ENCODE results near the gene PIGH. TPM values are rescaled to one million over a fixed set of nuclear protein-coding genes. Genes with fewer than 3 reads are reported as not detected.
"Not testable (repeated sequence)": the region's sequence is repeated elsewhere in the genome, so short reads cannot be mapped to it uniquely, and the experiment has no call there.

Gene PIGH
- total and polyA plus RNA-seq, 2 of the 13 experiments (the other 11 are each of a cell fraction or from before 2014, with no cell fraction given), result 30.0 to 43.5 TPM

DNA sequence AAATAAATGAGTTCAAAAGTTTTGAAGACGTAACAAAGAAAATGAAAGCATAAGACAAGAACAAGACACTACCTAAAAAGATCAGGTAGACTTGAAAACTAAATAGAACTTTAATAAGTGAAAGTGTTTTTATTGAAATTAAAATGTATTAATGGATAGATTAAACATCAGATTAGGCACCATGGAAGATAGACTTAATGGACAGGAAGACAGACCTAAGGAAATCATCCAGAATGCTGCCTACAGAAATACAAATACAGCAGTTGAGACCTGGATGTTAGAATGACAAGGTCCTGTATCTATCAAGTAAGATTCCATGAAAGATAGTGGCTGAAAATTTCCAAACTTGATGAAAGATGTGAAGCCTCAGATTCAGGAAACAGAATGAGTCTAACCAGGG lies 55.5 kb downstream of the PIGH start (continued):
- no peak for TF ChIP-seq REL (CRISPR knock-in tag; conservative IDR thresholded peaks at IDR 0.05)

DNA sequence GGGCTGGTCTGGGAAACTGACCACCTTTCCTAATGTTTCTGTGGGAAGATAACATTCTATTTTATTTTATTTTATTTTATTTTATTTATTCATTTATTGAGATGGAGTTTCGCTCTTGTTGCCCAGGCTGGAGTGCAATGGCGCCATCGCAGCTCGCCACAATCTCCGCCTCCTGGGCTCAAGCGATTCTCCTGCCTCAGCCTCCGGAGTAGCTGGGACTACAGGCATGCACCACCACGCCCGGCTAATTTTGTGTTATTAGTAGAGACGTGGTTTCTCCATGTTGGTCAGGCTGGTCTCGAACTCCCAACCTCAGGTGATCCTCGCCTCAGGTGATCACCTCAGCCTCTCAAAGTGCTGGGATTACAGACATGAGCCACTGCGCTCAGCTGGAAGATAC lies 57.4 kb downstream of the PIGH start:
- not testable (repeated sequence) for H2AFZ ChIP-seq (ENCODE audit: low read length)
- 89% methylated on average over 13 of the region's 13 CpGs for WGBS (ENCODE audit: low lambda C conversion rate)

DNA sequence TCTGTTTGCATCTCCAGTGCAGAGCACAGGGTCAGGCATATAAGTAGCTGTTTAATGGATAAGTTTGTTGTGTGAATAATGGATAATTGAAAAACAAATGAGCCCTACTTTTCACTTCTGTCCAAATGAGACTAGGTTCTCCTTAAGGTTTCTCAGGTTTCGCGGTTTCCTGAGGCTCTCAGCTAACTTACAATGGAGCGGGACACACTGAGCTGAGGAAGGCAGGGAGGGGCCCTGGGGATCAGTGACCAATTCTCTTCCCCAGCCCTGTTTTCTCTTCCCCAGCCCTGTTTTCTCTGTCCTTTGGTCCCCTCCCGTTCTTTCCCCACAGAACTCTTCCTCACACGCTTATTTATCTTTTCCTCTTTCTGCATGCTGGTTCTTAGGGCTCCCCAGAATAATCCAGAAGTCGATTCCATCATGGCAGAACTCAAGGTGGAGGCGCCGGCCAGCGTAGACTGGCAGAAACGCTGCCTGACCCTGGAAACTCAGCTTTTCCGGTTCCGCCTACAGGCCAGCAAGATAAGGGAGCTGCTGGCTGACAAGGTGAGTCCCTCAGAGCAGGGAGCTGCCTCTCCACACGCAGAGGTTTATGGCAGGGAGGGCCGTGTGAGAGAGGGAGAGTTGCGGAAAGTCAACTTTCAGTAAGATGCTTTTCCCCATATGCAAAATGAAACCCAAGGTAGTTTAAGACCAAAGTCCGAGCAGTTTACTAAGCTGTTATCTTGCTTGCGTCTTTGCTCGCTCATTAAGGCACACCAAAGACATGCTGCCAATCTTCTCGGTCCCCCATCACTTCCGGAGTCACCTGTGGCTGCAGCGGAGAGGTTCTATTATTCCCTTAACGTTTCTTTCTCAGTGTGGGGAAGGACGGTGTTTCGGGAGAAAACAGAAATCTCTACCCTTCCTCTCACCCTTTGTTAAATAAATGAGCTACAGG lies 58.4 kb downstream of the PIGH start:
- H3K9ac ChIP-seq (ENCODE audit: insufficient read depth, low read depth, low read length), result no peak overlapping the region
- H3K4me1 ChIP-seq (ENCODE audit: insufficient read depth, low read length), result no peaks in the 10 kb centered on the region
- FAIRE-seq, result no peak
- no peaks in the 10 kb centered on the region for H4K20me1 ChIP-seq (ENCODE audit: insufficient read depth, low read length)
- ATAC-seq, result no peak
- peaks cover 4 to 9% of the 10 kb centered on the region in 2 experiments; a peak in 1 of 5 replicates for H3K36me3 ChIP-seq (replicated peaks in 1 of 2; ENCODE audit: control insufficient read depth in 1 of 2, insufficient read depth in 2 of 2, low read length in 2 of 2)
- BruUV-seq (replicated peaks), result no TSS peak
- ChIA-PET POLR2A (no interaction called here), CTCF (ENCODE audit: low intra/inter-chr PET ratio, low total read pairs) (no interaction called here)
- H3K4me2 ChIP-seq (ENCODE audit: low read depth, low read length), result no peak overlapping the region
- in situ Hi-C loops (cut with HindIII; ENCODE audit: extremely low pct_ligation_motif_present, low pct_unique_long_range_greater_than_20kb) (no loop called here), intact Hi-C loops (cut with micrococcal nuclease; ENCODE audit: unreplicated experiment) (no loop called here)
- H3K27me3 ChIP-seq (ENCODE audit: control insufficient read depth in 1 of 2, insufficient read depth in 2 of 2, low read length in 2 of 2), result no peaks in the 10 kb centered on the region
- DNase-seq (ENCODE audit: low spot score), result no peak
- WGBS (ENCODE audit: low lambda C conversion rate), result 91% methylated on average over 24 of the region's 24 CpGs
- no peak overlapping the region for H3K4me3 ChIP-seq (replicated peaks in 1 of 3; ENCODE audit: insufficient read depth in 1 of 3, low read depth in 2 of 3, low read length in 3 of 3)
- no peaks in the 10 kb centered on the region for H3K79me2 ChIP-seq (ENCODE audit: insufficient read depth, low read length)
- no peak overlapping the region for H2AFZ ChIP-seq (ENCODE audit: low read length)
- no peaks in the 10 kb centered on the region for H3K9me3 ChIP-seq (ENCODE audit: low read length)
- H3K27ac ChIP-seq (ENCODE audit: extremely low read length, insufficient read depth, low read length), result no peak overlapping the region
- TF ChIP-seq, protein P1, sequence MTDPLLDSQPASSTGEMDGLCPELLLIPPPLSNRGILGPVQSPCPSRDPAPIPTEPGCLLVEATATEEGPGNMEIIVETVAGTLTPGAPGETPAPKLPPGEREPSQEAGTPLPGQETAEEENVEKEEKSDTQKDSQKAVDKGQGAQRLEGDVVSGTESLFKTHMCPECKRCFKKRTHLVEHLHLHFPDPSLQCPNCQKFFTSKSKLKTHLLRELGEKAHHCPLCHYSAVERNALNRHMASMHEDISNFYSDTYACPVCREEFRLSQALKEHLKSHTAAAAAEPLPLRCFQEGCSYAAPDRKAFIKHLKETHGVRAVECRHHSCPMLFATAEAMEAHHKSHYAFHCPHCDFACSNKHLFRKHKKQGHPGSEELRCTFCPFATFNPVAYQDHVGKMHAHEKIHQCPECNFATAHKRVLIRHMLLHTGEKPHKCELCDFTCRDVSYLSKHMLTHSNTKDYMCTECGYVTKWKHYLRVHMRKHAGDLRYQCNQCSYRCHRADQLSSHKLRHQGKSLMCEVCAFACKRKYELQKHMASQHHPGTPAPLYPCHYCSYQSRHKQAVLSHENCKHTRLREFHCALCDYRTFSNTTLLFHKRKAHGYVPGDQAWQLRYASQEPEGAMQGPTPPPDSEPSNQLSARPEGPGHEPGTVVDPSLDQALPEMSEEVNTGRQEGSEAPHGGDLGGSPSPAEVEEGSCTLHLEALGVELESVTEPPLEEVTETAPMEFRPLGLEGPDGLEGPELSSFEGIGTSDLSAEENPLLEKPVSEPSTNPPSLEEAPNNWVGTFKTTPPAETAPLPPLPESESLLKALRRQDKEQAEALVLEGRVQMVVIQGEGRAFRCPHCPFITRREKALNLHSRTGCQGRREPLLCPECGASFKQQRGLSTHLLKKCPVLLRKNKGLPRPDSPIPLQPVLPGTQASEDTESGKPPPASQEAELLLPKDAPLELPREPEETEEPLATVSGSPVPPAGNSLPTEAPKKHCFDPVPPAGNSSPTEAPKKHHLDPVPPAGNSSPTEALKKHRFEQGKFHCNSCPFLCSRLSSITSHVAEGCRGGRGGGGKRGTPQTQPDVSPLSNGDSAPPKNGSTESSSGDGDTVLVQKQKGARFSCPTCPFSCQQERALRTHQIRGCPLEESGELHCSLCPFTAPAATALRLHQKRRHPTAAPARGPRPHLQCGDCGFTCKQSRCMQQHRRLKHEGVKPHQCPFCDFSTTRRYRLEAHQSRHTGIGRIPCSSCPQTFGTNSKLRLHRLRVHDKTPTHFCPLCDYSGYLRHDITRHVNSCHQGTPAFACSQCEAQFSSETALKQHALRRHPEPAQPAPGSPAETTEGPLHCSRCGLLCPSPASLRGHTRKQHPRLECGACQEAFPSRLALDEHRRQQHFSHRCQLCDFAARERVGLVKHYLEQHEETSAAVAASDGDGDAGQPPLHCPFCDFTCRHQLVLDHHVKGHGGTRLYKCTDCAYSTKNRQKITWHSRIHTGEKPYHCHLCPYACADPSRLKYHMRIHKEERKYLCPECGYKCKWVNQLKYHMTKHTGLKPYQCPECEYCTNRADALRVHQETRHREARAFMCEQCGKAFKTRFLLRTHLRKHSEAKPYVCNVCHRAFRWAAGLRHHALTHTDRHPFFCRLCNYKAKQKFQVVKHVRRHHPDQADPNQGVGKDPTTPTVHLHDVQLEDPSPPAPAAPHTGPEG (CRISPR knock-in tag; IDR thresholded peaks at IDR 0.05), result no peak
- TF ChIP-seq, protein P2, sequence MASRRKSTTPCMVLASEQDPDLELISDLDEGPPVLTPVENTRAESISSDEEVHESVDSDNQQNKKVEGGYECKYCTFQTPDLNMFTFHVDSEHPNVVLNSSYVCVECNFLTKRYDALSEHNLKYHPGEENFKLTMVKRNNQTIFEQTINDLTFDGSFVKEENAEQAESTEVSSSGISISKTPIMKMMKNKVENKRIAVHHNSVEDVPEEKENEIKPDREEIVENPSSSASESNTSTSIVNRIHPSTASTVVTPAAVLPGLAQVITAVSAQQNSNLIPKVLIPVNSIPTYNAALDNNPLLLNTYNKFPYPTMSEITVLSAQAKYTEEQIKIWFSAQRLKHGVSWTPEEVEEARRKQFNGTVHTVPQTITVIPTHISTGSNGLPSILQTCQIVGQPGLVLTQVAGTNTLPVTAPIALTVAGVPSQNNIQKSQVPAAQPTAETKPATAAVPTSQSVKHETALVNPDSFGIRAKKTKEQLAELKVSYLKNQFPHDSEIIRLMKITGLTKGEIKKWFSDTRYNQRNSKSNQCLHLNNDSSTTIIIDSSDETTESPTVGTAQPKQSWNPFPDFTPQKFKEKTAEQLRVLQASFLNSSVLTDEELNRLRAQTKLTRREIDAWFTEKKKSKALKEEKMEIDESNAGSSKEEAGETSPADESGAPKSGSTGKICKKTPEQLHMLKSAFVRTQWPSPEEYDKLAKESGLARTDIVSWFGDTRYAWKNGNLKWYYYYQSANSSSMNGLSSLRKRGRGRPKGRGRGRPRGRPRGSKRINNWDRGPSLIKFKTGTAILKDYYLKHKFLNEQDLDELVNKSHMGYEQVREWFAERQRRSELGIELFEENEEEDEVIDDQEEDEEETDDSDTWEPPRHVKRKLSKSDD (CRISPR knock-in tag; IDR thresholded peaks at IDR 0.05; ENCODE audit: low read depth), result no peak
- TF ChIP-seq ZFP36L2 (CRISPR knock-in tag; IDR thresholded peaks at IDR 0.05) (no peak), HOXD1 (CRISPR knock-in tag; IDR thresholded peaks at IDR 0.05) (no peak)

More for the DNA sequence above, 57.4 kb downstream of the PIGH start:
- H3K4me1 ChIP-seq (ENCODE audit: insufficient read depth, low read length); DNase-seq (ENCODE audit: low spot score); FAIRE-seq; H3K4me3 ChIP-seq (replicated peaks in 1 of 3; ENCODE audit: insufficient read depth in 1 of 3, low read depth in 2 of 3, low read length in 3 of 3); in situ Hi-C loops (cut with HindIII; ENCODE audit: extremely low pct_ligation_motif_present, low pct_unique_long_range_greater_than_20kb); BruUV-seq (replicated peaks); intact Hi-C loops (cut with micrococcal nuclease; ENCODE audit: unreplicated experiment); H3K9me3 ChIP-seq (ENCODE audit: low read length); H4K20me1 ChIP-seq (ENCODE audit: insufficient read depth, low read length); H3K27me3 ChIP-seq (ENCODE audit: control insufficient read depth in 1 of 2, insufficient read depth in 2 of 2, low read length in 2 of 2); H3K27ac ChIP-seq (ENCODE audit: extremely low read length, insufficient read depth, low read length); H3K9ac ChIP-seq (ENCODE audit: insufficient read depth, low read depth, low read length); H3K36me3 ChIP-seq (replicated peaks in 1 of 2; ENCODE audit: control insufficient read depth in 1 of 2, insufficient read depth in 2 of 2, low read length in 2 of 2); H3K79me2 ChIP-seq (ENCODE audit: insufficient read depth, low read length); POLR2A ChIA-PET; CTCF ChIA-PET (ENCODE audit: low intra/inter-chr PET ratio, low total read pairs); H3K4me2 ChIP-seq (ENCODE audit: low read depth, low read length); ATAC-seq: not testable (repeated sequence)

Data from HepG2 (cell line).